HG02623 (cell line): ENCODE data around the gene BRIX1.
"Not testable (repeated sequence)": the region's sequence is repeated elsewhere in the genome, so short reads cannot be mapped to it uniquely, and the experiment has no call there.

Experiments
- ATAC-seq: cut with Tn5 transposase; IDR thresholded peaks from one replicate; pipeline ENCODE4 v1.9.1; 2021; ENCODE audit warnings: moderate library complexity; ENCODE audit not compliant: unreplicated experiment

Gene BRIX1

DNA sequence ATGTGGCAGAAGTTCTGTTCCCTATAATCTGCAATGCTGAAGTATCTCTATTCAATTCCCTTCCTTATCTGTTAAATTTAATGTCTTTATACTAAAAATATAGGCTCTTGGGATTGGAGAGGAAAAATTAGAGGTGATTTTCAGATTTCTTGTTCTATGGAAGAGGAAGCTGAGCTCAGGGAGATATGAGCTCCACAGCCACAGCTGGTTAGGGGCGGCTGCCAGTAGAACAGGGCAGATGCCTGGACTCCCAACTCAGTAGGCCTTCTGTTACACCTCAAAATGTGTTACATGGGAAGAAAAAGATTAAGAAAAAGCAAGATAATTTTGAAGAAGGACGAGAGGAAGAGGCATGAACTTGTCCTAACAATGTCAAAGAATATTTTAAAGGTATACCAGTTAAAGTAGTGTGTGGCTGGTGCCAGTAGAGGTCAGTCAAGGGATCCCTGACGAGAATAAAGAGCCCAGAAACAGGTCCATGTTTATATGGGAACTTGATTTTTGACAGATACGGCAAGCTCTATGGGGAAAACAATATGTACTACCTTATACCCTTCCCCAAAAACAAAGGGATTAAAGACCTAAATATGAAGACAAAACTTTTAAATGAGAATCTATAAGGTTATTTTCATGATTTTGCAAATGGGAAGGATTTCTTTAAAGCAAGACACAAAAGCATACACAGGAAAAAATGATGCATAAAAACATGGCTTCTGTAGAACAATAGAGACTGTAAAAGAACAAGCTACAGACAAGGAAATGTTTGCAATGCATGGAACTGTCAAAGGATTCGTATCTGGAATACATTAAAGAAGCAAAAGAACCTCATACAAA is 42.6 kb downstream of the BRIX1 start:
- peak; percentile 47 for ATAC-seq

DNA sequence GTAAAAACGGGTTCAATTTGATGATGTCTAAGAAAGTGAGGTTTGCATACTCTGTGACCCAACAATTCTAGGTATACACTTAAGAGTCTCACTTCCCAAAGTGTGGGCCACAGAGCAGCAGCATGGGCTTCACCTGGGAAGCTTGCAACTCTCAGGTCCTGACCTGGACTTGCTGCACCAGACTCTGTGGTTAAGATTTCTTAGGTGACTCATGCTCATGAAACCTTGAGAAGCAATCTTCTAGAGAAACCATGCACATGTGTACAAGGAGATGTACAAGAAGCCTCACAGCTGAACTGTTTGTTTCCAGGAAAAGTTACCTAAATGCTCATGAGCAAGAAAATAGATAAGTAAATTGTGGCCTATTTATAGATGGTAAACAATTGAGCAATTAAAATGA is 43.8 kb downstream of the BRIX1 start:
- peak; percentile 92 for ATAC-seq

DNA sequence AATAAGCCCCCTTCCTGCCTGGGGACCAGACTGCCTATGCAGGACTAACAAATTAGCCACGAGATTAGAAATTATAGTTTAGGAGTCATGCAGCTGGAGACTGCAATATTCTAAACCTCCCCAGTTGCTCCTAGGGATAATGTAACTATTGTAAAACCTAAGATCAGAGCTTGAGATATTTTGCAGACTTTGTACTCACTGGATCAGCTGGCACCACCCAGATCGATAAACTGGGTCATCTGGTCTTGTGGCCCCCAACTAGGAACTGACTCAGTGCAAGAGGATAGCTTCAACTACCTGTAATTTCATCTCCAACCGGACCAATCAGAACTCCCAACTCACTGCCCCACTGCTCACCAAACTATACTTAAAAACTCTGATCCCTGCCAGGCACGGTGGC is 52.0 kb downstream of the BRIX1 start:
- ATAC-seq: no peak

DNA sequence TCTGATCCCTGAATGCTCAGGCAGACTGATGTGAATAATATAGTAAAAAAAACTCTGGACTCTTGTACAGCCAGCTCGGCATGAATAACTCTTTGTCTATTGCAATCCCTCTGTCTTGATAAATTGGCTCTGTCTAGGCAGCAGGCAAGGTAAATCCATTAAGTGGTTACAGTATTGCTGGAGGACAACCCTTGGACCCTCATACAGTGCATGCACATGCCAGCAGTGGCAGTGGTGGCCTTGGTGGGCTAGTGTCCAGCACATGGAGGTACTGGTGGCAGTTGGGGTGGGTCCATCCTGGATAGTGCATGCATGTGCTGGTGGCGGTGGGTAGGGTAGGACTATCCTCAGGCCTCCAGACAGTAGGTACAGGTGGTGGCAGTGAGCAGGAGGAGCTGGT is 52.7 kb downstream of the BRIX1 start:
- ATAC-seq: no peak

DNA sequence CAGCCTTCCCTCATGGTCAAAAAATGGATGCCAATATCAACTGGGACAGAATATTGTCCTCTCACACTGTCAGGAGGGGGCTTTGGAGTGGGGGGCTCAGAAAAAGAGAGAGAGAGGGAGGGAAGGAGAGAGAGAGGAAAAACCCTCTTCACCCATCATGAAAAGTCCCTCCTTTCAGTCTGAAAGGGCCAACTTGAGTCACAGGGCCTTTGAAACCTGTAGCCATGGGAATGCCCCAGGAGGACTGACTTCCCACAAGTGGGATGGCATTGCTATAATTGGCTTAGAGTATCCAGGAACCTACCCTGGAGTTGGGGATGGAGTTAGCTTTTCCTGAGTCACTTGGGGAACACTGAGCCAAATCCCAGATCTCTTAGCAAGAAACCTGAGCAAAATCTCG is 55.0 kb downstream of the BRIX1 start:
- no peak for ATAC-seq

DNA sequence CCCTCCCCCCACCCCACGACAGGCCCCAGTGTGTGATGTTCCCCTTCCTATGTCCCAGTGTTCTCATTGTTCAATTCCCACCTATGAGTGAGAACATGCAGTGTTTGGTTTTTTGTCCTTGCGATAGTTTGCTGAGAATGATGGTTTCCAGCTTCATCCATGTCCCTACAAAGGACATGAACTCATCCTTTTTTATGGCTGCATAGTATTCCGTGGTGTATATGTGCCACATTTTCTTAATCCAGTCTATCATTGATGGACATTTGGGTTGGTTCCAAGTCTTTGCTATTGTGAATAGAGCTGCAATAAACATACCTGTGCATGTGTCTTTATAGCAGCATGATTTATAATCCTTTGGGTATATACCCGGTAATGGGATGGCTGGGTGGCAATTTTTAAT is 56.1 kb downstream of the BRIX1 start:
- not testable (repeated sequence) for ATAC-seq
